H7 (cell line): Measurements from ENCODE around the gene CDCA7. TPM values are rescaled to one million over a fixed set of nuclear protein-coding genes. Genes with fewer than 3 reads are reported as not detected.
"Not testable (repeated sequence)": the region's sequence is repeated elsewhere in the genome, so short reads cannot be mapped to it uniquely, and the experiment has no call there.

Experiments used
- DNase-seq: peaks from one replicate; pipeline ENCODE4 v3.0.0; 2012
- H3K27me3 ChIP-seq: 2 replicates; pipeline ENCODE4 v1.6.0; 2011; ENCODE audit warnings: mild to moderate bottlenecking, low read length; ENCODE audit not compliant: control insufficient read depth, insufficient read depth
- H3K36me3 ChIP-seq: replicated peaks from 2 replicates; pipeline ENCODE4 v1.5.1; 2011; ENCODE audit warnings: low read length; ENCODE audit not compliant: control insufficient read depth, insufficient read depth
- H3K4me3 ChIP-seq: 2 replicates; pipeline ENCODE4 v1.5.1; 2011; ENCODE audit warnings: low read depth, mild to moderate bottlenecking, control low read depth, low read length, moderate library complexity; ENCODE audit not compliant: insufficient read depth
- total RNA-seq: library from RNA; depleted of rRNA; stranded (reverse); fragments of >200 nt; shearing (Covaris generic); gene quantifications from 2 replicates; pipeline ENCODE4 v1.2.3, GENCODE V29; 2014; rRNA removed

CDCA7 gene
- total RNA-seq, result 76.6 and 83.8 TPM in 2 replicates

- peak within 1 kb of the TSS; percentile 97 for H3K4me3 ChIP-seq
- no peaks in the 10 kb centered on the region for H3K27me3 ChIP-seq
- DNase-seq, result peak; percentile 95
- H3K36me3 ChIP-seq, result peaks cover 2% of the 10 kb centered on the region
These were observed at the start of gene CDCA7 for GRCh38 chr2:173354582-173355131. Gene CDCA7, plus strand, starts transcription at chr2:173354872. Its CDS starts 92 bp downstream, at chr2:173354964.

- DNase-seq, result no peak
- Histone ChIP-seq H3K27me3 (no peaks in the 10 kb centered on the region), H3K36me3 (no peaks in the 10 kb centered on the region), H3K4me3 (no peak overlapping the region)
These were observed 49.4 kb upstream of the CDCA7 start for GRCh38 chr2:173305303-173305702.

GRCh38 chr2:173307293-173307692 is 47.4 kb upstream of the CDCA7 start:
- no peaks in the 10 kb centered on the region for H3K36me3 ChIP-seq
- H3K4me3 ChIP-seq, result no peak overlapping the region
- H3K27me3 ChIP-seq, result no peaks in the 10 kb centered on the region
- DNase-seq, result peak; percentile 45

- H3K27me3 ChIP-seq, H3K4me3 ChIP-seq, DNase-seq, H3K36me3 ChIP-seq: not testable (repeated sequence)
These were observed 45.3 kb upstream of the CDCA7 start for GRCh38 chr2:173309370-173309769.

GRCh38 chr2:173311844-173312606 is 42.6 kb upstream of the CDCA7 start:
- Histone ChIP-seq H3K36me3 (no peaks in the 10 kb centered on the region), H3K4me3 (no peak overlapping the region), H3K27me3 (no peaks in the 10 kb centered on the region)
- DNase-seq, result no peak

GRCh38 chr2:173323371-173323770 is 31.3 kb upstream of the CDCA7 start:
- H3K27me3 ChIP-seq, result no peaks in the 10 kb centered on the region
- no peak overlapping the region for H3K4me3 ChIP-seq
- DNase-seq, result no peak
- no peaks in the 10 kb centered on the region for H3K36me3 ChIP-seq

GRCh38 chr2:173326806-173327205 is 27.9 kb upstream of the CDCA7 start:
- Histone ChIP-seq H3K4me3 (no peak overlapping the region), H3K27me3 (no peaks in the 10 kb centered on the region), H3K36me3 (no peaks in the 10 kb centered on the region)
- no peak for DNase-seq

- H3K27me3 ChIP-seq, result no peaks in the 10 kb centered on the region
- no peak overlapping the region for H3K4me3 ChIP-seq
- DNase-seq, result no peak
- no peaks in the 10 kb centered on the region for H3K36me3 ChIP-seq
These were observed 27.3 kb upstream of the CDCA7 start for GRCh38 chr2:173327421-173327820.

- not testable (repeated sequence) for H3K4me3 ChIP-seq, H3K36me3 ChIP-seq, DNase-seq, H3K27me3 ChIP-seq
These were observed 21.7 kb upstream of the CDCA7 start for GRCh38 chr2:173333003-173333402.

- DNase-seq, result no peak
These were observed 14.9 kb upstream of the CDCA7 start for GRCh38 chr2:173339807-173340206.

GRCh38 chr2:173343921-173344320 is 10.8 kb upstream of the CDCA7 start:
- Histone ChIP-seq H3K27me3 (no peaks in the 10 kb centered on the region), H3K36me3 (no peaks in the 10 kb centered on the region), H3K4me3 (no peak overlapping the region)
- DNase-seq, result no peak

More at GRCh38 chr2:173339807-173340206, 14.9 kb upstream of the CDCA7 start:
- no peak overlapping the region for H3K4me3 ChIP-seq
- no peaks in the 10 kb centered on the region for H3K36me3 ChIP-seq
- no peaks in the 10 kb centered on the region for H3K27me3 ChIP-seq

GRCh38 chr2:173346035-173346434 is 8.6 kb upstream of the CDCA7 start:
- Histone ChIP-seq H3K36me3 (no peaks in the 10 kb centered on the region), H3K4me3 (no peak overlapping the region), H3K27me3 (no peaks in the 10 kb centered on the region)
- DNase-seq, result no peak

- no peaks in the 10 kb centered on the region for H3K36me3 ChIP-seq
- H3K27me3 ChIP-seq, result no peaks in the 10 kb centered on the region
- H3K4me3 ChIP-seq, result no peak overlapping the region
- no peak for DNase-seq
These were observed 7.1 kb upstream of the CDCA7 start for GRCh38 chr2:173347305-173348168.

GRCh38 chr2:173349287-173349686 is 5.4 kb upstream of the CDCA7 start:
- Histone ChIP-seq H3K4me3 (no peak overlapping the region), H3K36me3 (no peaks in the 10 kb centered on the region), H3K27me3 (no peaks in the 10 kb centered on the region)
- no peak for DNase-seq

- no peaks in the 10 kb centered on the region for H3K36me3 ChIP-seq
- no peak overlapping the region for H3K4me3 ChIP-seq
- no peaks in the 10 kb centered on the region for H3K27me3 ChIP-seq
- DNase-seq, result no peak
These were observed 4.3 kb upstream of the CDCA7 start for GRCh38 chr2:173350383-173350782.
